K562 (cell line): Measurements from ENCODE around the gene RALA. TPM values are rescaled to one million over a fixed set of nuclear protein-coding genes. Genes with fewer than 3 reads are reported as not detected.

Experiments
- BRD9 ChIP-seq: fragments of 450-650 bp; IDR thresholded peaks from 2 replicates; pipeline ENCODE4 v1.6.1; 2018; ENCODE audit warnings: low read depth; ENCODE audit not compliant: partially characterized antibody
- CBFA2T3 ChIP-seq: fragments of 450-650 bp; IDR thresholded peaks from 2 replicates; pipeline ENCODE4 v1.6.1; 2017
- CHCHD3 ChIP-seq: fragments of 250-450 bp; sonication (Bioruptor Pico); IDR thresholded peaks from 2 replicates; pipeline ENCODE4 v2.1.2; 2022; ENCODE audit warnings: mild to moderate bottlenecking
- FOXA1 ChIP-seq: fragments of 450-650 bp; IDR thresholded peaks from 2 replicates; pipeline ENCODE4 v1.6.1; 2016; ENCODE audit warnings: mild to moderate bottlenecking, borderline replicate concordance
- FOXK1 ChIP-seq: sonication (generic); formaldehyde crosslinking; IDR thresholded peaks from 2 replicates; pipeline ENCODE4 v1.8.0; 2022; ENCODE audit warnings: missing genetic modification reagents, mild to moderate bottlenecking, borderline replicate concordance
- JUN ChIP-seq, 2 experiments: sonication (generic) in 1 of 2; formaldehyde crosslinking in 1 of 2; IDR thresholded peaks; 2 replicates each; pipeline versions ENCODE4 v1.6.1 to v1.8.0; 2012 to 2022; ENCODE audit warnings: borderline replicate concordance in 2 of 2, mild to moderate bottlenecking in 2 of 2, improper control_type of control experiment in 1 of 2, low read depth in 1 of 2, low read length in 1 of 2, missing genetic modification reagents in 1 of 2
- JUND ChIP-seq, 2 experiments: IDR thresholded peaks; 2 replicates in 1 of 2; 3 replicates in 1 of 2; pipeline ENCODE4 v1.6.1; 2011; ENCODE audit warnings: borderline replicate concordance in 2 of 2, low read depth in 2 of 2, low read length in 2 of 2, improper control_type of control experiment in 1 of 2, missing biosample characterization in 1 of 2, missing genetic modification characterization in 1 of 2, missing genetic modification reagents in 1 of 2
- KLF10 ChIP-seq: fragments of 250-450 bp; sonication (Bioruptor Pico); IDR thresholded peaks from 2 replicates; pipeline ENCODE4 v1.6.1; 2021; ENCODE audit warnings: matching md5 sums
- NCOR1 ChIP-seq: fragments of 450-650 bp; IDR thresholded peaks from 2 replicates; pipeline ENCODE4 v1.6.1; 2016; ENCODE audit warnings: mild to moderate bottlenecking, moderate library complexity
- PTTG1 ChIP-seq: fragments of 450-650 bp; IDR thresholded peaks from 2 replicates; pipeline ENCODE4 v1.6.1; 2016; ENCODE audit warnings: low read depth, mild to moderate bottlenecking, missing genetic modification characterization, missing compliant biosample characterization
- SETDB1 ChIP-seq: IDR thresholded peaks from one replicate; pipeline ENCODE4 v1.6.1; 2012; ENCODE audit warnings: low read length, control low read depth, inconsistent platforms
- SMAD1 ChIP-seq: fragments of 150-350 bp; IDR thresholded peaks from 2 replicates; pipeline ENCODE4 v1.6.1; 2014; ENCODE audit warnings: low read length, low read depth; ENCODE audit not compliant: partially characterized antibody
- SMC3 ChIP-seq: conservative IDR thresholded peaks from 2 replicates; pipeline ENCODE4 v1.6.1; 2011; ENCODE audit warnings: low read depth, low read length, improper control_type of control experiment; ENCODE audit not compliant: insufficient read depth
- SUPT5H ChIP-seq: fragments of 450-650 bp; IDR thresholded peaks from 2 replicates; pipeline ENCODE4 v1.6.1; 2016
- TARDBP ChIP-seq: fragments of 450-650 bp; IDR thresholded peaks from 2 replicates; pipeline ENCODE4 v1.6.1; 2016
- TEAD4 ChIP-seq, 2 experiments: sonication (generic) in 1 of 2; formaldehyde crosslinking in 1 of 2; IDR thresholded peaks; 2 replicates each; pipeline versions ENCODE4 v1.6.1 to v1.8.0; 2012 to 2022; ENCODE audit warnings: borderline replicate concordance in 1 of 2, inconsistent platforms in 1 of 2, low read length in 1 of 2, mild to moderate bottlenecking in 1 of 2, missing genetic modification reagents in 1 of 2
- polyA plus RNA-seq, 8 experiments: library from polyadenylated mRNA; depleted of rRNA in 4 of 8; stranded (reverse) in 5 of 8; unstranded in 3 of 8; fragments of >200 nt; fragmentation: Nextera tagmentation in 2 of 8; fragmentation: Illumina TruSeq in 1 of 8; extraction: Ambion mirVana in 2 of 8; extraction: Trizol in 1 of 8; gene quantifications; 2 replicates each; pipeline versions ENCODE4 v1.2.1 to v1.2.3, GENCODE V29; 2011 to 2014; ENCODE audit warnings: inconsistent platforms in 1 of 8, missing spikeins in 1 of 8
- total RNA-seq, 7 experiments: library from RNA; depleted of rRNA in 6 of 7; stranded (reverse); fragments of >200 nt in 6 of 7; fragmentation: Illumina TruSeq in 2 of 7; extraction: Trizol in 2 of 7; gene quantifications; 2 replicates each; pipeline versions ENCODE4 v1.2.1 to v1.2.3, GENCODE V29; 2011 to 2021; ENCODE audit warnings: low replicate concordance in 1 of 7
- TF ChIP-seq, protein P1 (sequence below), 2 experiments: fragments of 450-650 bp; IDR thresholded peaks; 2 replicates each; pipeline ENCODE4 v1.6.1; 2016; ENCODE audit warnings: mild to moderate bottlenecking in 2 of 2, borderline replicate concordance in 1 of 2, low read depth in 1 of 2, moderate library complexity in 1 of 2
- TF ChIP-seq, protein P2 (sequence below): fragments of 450-650 bp; IDR thresholded peaks from 2 replicates; pipeline ENCODE4 v1.6.1; 2014; ENCODE audit warnings: low read depth, mild to moderate bottlenecking, moderate library complexity, borderline replicate concordance

The RALA gene
- total and polyA plus RNA-seq, 9 of the 15 experiments (the other 6 are each of a cell fraction or from before 2014, with no cell fraction given): 7.2 to 28.0 (median 25.7) TPM

DNA sequence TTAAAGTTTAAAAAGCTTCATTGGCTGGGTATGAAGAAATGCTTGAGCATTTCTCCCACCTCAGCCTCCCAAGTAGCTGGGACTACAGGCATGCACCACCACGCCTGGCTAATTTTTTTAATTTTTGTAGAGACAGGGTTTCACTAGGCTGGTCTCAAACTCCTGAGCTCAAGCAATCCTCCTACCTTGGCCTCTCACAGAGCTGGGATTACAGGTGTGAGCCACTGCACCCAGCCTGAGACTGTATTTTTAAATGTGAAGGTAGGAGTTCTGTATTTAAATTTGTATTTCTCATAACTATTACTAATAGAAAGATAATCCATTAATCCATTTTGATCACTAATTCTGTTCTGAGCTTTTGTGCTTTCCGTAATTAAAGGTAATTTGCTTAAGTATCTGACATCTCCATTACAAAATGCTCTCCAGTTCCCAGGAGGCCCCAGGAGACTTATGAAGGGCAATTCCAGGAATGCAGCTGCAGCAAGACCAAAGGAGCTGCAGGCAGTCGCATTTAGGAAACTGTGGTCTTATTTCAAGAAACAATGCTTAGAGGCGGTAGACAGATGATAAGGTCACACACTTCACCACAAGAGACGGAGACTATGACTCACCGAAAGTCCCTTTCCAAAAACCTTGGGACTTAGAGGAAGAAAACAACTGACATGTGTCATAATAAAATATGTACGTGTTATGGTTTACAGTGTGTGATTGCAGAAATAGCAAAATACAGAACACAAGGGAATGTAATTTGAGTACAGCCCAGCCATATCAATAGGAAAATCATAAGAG, 33.9 kb upstream of the RALA start (continued):
- TF ChIP-seq, protein P1, sequence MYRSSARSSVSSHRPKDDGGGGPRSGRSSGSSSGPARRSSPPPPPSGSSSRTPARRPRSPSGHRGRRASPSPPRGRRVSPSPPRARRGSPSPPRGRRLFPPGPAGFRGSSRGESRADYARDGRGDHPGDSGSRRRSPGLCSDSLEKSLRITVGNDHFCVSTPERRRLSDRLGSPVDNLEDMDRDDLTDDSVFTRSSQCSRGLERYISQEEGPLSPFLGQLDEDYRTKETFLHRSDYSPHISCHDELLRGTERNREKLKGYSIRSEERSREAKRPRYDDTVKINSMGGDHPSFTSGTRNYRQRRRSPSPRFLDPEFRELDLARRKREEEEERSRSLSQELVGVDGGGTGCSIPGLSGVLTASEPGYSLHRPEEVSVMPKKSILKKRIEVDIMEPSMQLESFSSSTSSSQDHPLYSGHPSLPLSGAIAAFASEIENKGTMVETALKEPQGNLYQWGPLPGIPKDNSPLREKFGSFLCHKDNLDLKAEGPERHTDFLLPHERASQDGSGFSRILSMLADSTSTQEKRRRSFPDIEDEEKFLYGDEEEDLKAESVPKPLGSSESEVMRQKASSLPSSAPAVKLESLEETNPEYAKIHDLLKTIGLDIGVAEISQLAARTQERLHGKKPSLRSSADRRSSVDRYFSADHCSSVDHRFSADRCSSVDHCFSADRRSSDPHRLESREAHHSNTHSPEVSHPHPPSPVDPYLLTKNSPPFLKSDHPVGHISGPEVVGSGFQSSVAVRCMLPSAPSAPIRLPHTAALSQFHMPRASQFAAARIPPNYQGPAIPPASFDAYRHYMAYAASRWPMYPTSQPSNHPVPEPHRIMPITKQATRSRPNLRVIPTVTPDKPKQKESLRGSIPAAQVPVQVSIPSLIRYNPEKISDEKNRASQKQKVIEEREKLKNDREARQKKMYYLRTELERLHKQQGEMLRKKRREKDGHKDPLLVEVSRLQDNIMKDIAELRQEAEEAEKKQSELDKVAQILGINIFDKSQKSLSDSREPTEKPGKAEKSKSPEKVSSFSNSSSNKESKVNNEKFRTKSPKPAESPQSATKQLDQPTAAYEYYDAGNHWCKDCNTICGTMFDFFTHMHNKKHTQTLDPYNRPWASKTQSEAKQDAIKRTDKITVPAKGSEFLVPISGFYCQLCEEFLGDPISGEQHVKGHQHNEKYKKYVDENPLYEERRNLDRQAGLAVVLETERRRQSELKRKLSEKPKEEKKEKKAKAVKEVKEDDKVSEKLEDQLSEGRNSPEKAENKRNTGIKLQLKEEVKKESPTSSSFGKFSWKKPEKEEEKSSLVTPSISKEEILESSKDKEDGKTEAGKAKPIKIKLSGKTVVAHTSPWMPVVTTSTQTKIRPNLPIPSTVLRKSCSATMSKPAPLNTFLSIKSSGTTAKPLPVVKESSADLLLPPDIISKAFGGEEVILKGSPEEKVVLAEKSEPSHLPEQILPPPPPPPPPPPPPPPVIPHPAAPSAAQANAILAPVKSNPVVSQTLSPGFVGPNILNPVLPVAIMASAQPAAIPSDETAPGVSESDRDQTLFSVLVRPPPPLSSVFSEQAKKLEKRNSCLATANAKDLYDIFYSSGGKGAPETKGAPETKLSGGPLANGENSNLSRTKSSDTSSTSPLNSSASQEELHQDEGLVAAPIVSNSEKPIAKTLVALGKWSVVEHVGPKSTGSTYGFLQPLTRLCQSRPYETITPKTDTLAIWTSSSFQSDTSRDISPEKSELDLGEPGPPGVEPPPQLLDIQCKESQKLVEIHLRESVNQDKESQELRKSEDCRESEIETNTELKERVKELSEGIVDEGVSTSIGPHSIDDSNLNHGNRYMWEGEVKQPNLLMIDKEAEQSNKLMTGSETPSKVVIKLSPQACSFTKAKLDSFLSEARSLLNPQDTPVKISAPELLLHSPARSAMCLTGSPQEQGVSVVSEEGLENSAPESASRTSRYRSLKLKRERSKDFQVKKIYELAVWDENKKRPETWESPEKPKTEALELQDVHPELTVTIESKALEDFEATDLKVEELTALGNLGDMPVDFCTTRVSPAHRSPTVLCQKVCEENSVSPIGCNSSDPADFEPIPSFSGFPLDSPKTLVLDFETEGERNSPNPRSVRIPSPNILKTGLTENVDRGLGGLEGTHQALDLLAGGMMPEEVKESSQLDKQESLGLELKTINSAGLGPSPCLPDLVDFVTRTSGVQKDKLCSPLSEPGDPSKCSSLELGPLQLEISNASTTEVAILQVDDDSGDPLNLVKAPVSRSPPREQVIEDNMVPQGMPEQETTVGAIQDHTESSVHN (IDR thresholded peaks at IDR 0.05; ENCODE audit: borderline replicate concordance in 1 of 2, low read depth in 1 of 2): peak in 1 of 2 experiments; percentile 86; a peak in 2 of 4 replicates
- peak; percentile 79 for TF ChIP-seq CBFA2T3
- TF ChIP-seq JUND (IDR thresholded peaks at IDR 0.05; ENCODE audit: borderline replicate concordance, low read depth, low read length): peak; percentile 99
- TF ChIP-seq JUND (tag; IDR thresholded peaks at IDR 0.05; ENCODE audit: borderline replicate concordance, low read depth, low read length): peak; percentile 99
- no peak for TF ChIP-seq PTTG1 (tag)
- no peak for TF ChIP-seq FOXA1
- TF ChIP-seq BRD9: no peak
- TF ChIP-seq FOXK1 (CRISPR knock-in tag): no peak
- TF ChIP-seq SMC3: no peak
- TF ChIP-seq NCOR1: peak; percentile 87
- TF ChIP-seq, protein P2, sequence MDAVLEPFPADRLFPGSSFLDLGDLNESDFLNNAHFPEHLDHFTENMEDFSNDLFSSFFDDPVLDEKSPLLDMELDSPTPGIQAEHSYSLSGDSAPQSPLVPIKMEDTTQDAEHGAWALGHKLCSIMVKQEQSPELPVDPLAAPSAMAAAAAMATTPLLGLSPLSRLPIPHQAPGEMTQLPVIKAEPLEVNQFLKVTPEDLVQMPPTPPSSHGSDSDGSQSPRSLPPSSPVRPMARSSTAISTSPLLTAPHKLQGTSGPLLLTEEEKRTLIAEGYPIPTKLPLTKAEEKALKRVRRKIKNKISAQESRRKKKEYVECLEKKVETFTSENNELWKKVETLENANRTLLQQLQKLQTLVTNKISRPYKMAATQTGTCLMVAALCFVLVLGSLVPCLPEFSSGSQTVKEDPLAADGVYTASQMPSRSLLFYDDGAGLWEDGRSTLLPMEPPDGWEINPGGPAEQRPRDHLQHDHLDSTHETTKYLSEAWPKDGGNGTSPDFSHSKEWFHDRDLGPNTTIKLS: no peak; the same call in 1 of the 2 replicates
- TF ChIP-seq JUN (IDR thresholded peaks at IDR 0.05; ENCODE audit: borderline replicate concordance, low read depth, low read length): peak; percentile 99
- no peak for TF ChIP-seq JUN (CRISPR knock-in tag; IDR thresholded peaks at IDR 0.05; ENCODE audit: borderline replicate concordance)
- TF ChIP-seq KLF10 (CRISPR knock-in tag): no peak
- no peak for TF ChIP-seq SETDB1
- peak; percentile 87 for TF ChIP-seq TEAD4 (IDR thresholded peaks at IDR 0.05; ENCODE audit: low read length)
- no peak for TF ChIP-seq TEAD4 (CRISPR knock-in tag; IDR thresholded peaks at IDR 0.05; ENCODE audit: borderline replicate concordance)
- no peak for TF ChIP-seq SMAD1
- no peak for TF ChIP-seq CHCHD3 (CRISPR knock-in tag)
- TF ChIP-seq SUPT5H: no peak
- TF ChIP-seq TARDBP: no peak
